ENCODE results near the gene PTCHD4.

The PTCHD4 gene

DNA sequence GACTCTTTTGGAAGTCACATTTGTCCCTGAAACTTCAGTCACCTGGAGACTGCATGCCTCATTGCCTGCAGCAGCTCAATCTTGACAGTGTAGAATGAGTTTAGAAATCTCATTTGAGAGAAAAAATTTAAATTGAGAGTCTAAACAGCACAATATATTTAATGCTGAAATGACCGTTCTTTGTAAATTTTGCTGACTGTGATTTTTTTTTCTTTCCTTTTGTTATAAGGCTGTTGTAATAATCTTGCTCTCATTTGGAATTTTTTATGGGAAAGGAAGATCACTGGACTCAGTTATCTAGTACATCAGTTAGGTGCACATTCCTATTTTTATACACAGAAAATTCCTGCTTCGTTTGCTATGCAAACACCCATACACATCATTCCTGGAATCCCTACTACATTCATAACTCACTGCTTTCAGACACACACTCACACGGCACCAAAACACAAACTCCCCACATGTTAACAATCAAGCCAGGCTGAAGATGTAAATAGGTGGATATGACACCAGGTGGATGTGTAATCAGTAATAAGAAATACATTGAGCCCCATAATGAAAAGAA lies 43.8 kb downstream of the PTCHD4 start:
- Mint-ChIP-seq H3K4me1 (no peaks in the 10 kb centered on the region), H3K9me3 (no peaks in the 10 kb centered on the region), H3K27me3 (peaks cover 10% of the 10 kb centered on the region), H3K27ac (ENCODE audit: low read depth) (no peak overlapping the region), H3K4me3 (no peak overlapping the region), H3K36me3 (ENCODE audit: insufficient read depth) (no peaks in the 10 kb centered on the region)
- DNase-seq (ENCODE audit: low spot score in 2 of 2) (no peak), ATAC-seq (replicated peaks; ENCODE audit: extremely low read depth, poor library complexity, severe bottlenecking) (no peak)

DNA sequence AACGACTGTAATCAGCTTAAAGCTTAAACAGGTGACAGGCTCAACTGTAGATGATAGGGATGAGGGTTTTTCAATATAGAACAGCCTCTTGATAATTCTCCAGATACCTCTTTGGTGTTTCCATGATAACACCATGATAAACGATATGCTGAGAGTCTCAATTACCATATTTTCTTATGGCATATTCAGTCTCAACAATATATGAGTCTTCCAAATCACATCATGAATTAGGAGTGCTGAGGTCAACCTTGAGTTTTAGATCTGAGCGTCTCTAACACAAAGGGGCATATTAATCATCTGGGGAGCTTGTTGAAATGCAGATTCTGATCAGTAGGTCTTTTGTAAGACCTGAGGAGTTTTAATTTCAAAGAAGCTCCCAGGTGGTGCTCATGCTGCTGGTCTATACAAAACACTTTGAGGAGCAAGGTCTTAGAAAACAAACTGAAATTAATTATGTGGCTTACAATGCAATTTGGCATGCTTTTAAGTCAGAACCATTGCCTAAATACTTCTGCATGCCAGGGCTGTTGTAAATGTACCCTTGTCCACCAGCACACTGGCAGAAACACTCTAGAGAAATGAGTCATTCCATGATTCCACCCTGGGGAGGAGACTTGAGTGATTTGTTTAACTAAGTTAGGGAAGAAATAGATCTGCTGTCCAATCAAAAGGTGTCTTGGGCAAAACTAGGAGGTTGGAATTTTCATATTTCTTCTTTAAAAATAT lies 49.6 kb downstream of the PTCHD4 start:
- H3K9me3 Mint-ChIP-seq = peaks cover 6% of the 10 kb centered on the region
- no peak for ATAC-seq (replicated peaks; ENCODE audit: extremely low read depth, poor library complexity, severe bottlenecking)
- DNase-seq (ENCODE audit: low spot score in 2 of 2) = no peak
- no peak overlapping the region for H3K27ac Mint-ChIP-seq (ENCODE audit: low read depth)
- H3K36me3 Mint-ChIP-seq (ENCODE audit: insufficient read depth) = no peaks in the 10 kb centered on the region
- H3K4me1 Mint-ChIP-seq = no peaks in the 10 kb centered on the region
- H3K4me3 Mint-ChIP-seq = no peak overlapping the region
- H3K27me3 Mint-ChIP-seq = no peaks in the 10 kb centered on the region

Data from central memory CD8-positive, alpha-beta T cell (primary cell).